CMK (cell line): ENCODE measurements around the gene LCOR.
"Not testable (repeated sequence)": the region's sequence is repeated elsewhere in the genome, so short reads cannot be mapped to it uniquely, and the experiment has no call there.

ENCODE experiments used
- DNase-seq: peaks from one replicate; pipeline ENCODE4 v3.0.0-alpha.2; 2010; ENCODE audit warnings: low read depth

LCOR gene

DNA sequence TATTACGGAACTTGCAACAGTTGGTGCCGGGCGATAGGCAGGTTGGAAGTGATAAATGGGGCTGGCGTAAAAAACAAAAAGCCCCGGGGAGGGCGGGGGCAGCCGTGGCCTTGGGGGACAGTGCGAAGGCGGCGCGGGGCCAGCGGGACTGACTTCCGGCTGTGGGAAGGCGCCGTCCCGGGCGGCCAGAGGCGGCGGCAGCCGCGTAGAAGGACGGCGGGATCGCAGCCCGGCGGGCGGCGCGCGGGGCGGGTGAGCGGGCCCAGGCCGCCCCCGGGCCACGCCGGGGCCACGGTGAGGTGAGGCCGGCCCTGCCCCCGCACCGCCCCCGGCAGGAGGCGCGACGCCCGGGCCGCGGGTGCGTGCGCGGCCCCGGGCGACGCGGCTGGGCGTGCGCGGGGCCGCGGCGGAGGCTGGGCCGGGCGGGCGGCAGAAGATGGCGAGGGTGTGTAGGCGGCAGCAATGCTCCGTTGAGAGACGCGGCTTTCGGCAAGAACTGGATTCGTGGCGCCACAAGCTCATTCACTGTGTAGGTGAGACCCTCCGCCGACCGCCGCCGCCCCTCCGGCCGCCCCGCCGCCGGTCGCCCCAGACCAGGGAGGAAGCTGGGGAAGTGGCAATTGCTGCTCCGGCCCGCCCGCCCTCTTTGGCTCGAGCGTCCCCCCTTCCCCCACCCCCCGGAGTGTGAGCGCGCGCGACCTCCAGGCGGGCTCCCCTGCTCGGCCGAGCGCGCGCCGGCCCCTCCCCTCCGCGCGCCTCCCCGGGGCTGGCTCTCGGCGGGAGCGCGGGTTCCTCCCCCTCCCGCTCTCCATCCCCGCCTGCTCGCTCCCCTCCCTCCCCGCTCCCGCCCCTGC lies at the start of gene LCOR:
LCOR (plus strand) TSS at position 432 of the 854 bp plus-strand sequence. CDS start 116,760 bp downstream, outside the sequence.
- DNase-seq, result peak; percentile 89

DNA sequence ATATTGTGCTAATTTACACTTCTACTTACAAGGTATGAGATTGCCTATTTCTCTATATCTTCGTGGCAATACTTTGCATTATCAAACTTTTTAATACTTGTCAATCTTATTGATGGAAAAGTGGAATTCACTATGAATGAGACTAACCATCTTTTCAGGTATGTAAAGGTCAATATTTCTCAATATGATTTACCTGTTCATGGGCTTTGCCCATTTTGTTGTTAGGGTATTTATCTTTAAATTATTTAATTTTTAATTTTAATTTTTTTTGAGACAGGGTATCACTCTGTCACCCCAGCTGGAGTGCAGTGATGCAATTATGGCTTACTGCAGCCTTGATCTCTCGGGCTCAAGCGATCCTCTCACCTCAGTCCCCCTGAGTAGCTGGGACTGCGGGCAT lies 47.8 kb upstream of the LCOR start:
- no peak for DNase-seq

- DNase-seq, result peak; percentile 31
Measured at GRCh38 chr10:96789571-96790108, 42.5 kb upstream of the LCOR start.

- DNase-seq, result no peak
Measured at GRCh38 chr10:96791902-96792301, 40.2 kb upstream of the LCOR start.

DNA sequence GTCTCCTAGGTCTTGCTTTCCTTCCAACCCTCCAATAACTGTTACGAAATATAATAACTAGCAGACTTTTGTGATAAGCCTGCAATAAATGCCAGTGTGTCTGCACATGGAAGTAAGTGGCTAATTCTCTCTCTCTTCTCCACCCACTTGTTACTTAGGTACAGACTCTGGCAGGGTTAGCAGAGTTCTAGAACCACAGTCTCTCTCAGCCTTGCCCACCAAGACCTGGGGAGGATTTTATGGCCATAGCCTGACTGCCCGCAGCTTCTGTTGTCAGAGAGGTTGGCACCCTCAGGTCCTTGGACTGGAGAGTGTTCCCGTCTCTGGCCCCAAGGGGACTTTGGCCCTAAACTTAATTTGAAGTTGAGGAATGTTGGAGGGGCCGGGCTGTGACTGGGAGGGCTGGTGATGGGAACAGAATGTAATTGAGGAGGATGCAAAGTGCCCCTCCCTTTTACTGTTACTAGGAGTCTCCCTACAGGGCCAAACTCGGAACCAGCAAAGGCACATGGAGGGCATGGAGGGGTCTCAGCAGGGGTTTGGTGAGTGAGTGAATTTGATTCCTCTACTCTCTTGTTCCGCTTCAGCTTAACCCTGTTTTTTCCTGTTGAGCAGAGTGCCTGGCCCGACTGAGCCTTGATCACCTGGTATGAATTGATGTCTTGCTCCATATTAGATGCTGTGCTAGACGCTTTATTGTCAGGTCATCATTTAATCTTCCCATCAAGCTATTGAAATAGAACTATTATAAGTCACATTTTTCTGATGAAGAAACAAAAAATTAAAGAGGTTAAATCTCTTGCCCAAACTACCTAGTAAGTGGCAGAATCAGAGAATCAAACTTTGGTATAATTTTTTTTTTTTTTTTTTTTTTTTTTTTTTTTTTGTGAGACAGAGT lies 37.0 kb upstream of the LCOR start:
- DNase-seq, result no peak

- no peak for DNase-seq
Measured at GRCh38 chr10:96797485-96797884, 34.6 kb upstream of the LCOR start.

DNA sequence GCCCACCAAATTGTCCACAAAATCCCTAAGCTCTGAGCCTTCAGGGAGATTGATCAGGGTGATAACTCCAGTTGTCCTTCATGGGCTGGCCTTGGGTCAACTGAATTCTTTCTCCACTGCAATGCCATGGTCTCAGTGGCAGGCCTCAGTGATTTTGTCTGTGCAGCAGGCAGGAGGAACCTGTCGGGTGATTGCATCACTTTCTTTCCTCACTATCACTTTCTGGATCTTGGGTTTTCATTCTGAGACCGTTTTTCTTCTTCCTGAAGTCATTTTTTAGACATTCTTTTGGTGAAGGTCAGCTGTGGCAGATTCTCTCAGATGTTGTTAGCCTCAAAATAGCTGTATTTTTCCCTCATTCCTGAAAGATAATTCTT lies 28.8 kb upstream of the LCOR start:
- no peak for DNase-seq

GRCh38 chr10:96814264-96814663 lies 17.8 kb upstream of the LCOR start:
- no peak for DNase-seq

- not testable (repeated sequence) for DNase-seq
Measured at GRCh38 chr10:96818971-96819370, 13.1 kb upstream of the LCOR start.

DNA sequence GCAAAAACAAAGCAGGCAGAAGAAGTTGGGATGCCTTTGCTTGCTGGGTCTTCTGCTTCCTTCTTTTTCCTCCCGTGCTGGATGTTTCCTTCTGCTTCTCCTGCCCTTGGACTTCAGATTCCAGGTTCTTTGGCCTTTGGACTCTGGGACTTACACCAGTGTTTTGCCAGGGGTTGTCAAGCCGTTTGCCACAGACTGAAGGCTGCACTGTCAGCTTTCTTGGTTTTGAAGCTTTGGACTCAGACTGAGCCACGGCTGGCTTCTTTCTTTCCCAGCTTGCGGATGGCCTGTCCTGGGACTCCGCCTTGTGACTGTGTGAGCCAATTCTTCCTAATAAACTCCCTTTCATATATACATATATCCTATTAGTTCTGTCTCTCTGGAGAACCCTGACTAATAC lies 11.3 kb upstream of the LCOR start:
- no peak for DNase-seq

GRCh38 chr10:96826438-96826837 lies 5.7 kb upstream of the LCOR start:
- DNase-seq, result no peak

DNA sequence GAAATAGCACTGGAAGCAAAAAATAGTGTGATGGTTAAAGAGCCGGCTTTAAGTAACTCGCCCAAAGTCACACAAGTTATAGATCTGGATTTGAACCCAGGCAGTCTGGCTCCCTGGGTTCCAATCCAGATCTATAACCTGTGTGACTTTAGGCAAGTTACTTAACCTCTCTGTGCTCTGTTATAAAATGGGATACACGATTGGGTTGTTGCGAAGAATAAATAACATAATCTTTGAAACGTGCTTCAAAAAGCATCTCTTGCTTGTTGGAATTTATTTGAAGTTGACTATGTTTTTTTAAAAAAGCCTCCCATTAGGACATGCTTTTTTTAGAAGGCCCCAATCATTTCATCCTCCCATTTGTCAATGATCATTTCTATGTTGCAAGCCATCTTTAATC lies 3.5 kb upstream of the LCOR start:
- no peak for DNase-seq

DNA sequence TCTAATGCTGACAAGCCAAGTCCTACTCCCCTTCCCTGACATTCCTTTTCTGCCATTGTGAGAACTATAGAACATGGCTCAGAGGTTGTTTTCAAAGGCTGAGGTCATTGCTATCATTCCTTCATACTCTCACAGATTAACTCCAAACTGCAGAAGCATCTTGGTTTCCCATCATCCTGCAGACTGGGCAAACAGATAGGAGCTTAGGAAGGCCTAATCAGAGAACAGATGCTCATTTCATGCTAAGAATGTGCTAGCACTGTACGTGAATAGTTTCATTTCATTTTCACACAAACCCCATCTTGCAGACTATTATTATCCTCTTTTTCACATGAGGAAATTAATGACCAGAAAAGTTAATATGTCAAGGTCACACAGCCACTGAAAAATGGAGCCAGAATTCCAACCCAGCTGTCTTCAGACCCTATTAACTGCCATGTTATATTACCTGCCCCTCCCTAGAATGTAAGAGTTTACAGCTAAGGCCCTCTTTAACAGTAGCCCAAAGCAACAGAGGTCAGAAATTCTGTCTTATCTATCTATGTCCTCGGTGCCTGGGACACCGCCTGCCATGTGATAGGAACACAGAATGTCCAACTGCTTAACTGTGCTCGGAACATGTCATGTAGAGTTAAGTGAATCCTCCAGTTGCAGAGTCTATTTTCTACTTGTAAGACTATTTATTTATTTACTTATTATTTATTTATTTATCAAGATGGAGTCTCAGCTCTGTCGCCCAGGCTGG lies 2.9 kb upstream of the LCOR start:
- DNase-seq, result no peak

DNA sequence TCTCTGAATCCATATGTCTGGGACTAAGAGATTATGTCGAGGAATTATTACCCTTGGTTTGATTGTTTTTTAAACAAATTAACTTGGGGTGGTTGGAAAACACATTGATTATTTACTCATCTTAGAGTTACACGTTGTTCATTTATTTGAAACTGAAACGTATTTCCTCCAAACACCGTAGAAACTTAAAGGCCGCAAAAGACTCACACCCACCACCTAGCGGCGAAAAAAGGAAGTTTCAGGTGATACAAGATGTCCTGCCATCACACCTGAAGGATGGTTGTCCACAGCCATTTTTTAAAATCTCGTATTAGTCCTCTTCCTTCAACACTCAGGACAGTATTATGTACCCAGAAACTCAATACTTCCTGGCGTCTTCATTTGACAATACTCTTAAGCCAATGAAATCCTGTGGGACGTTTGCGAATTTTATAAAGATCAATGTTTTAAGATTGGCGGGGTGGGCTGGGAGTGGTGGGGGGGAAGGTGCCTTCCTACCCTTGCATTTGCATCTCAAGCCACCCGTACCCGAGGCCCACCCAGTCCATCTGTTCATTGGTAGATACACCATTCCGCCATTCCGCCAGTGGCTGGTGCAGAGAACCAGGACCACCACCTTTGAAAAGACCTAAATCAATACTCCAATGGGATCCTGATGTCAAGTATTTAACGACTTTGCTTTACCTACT lies 1.4 kb upstream of the LCOR start:
- no peak for DNase-seq

DNA sequence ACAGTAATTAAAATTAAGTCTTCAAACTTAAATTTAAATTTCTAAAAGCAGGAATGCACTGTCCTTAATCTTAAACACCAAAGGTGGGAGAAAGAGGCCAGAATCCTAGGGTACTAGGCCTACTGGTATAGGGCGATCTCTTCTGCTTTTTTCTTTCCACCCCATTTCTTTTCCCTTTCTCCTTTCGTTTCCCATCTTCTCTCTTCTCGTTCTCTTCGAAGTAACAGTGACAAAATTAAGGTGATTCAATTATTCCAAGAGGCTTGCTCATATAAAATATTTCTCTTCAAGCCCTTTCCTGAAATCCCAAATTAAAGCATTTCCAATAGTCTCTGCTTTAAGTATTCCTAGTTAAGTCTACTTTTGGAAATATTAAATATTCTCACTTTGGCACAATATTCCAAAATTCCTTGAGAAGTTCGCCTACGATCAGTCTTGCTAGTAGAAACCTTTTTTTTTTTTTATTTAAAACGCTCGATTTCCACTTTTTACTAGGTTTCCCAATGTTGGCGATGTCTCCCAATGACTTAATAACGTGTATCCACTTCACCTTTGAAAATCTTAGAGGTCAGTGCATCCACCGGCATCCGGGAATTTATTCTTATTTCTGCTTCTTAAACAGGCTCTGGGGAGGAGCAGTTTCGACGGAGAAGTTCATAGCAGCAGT lies 765 bp upstream of the LCOR start:
- DNase-seq, result no peak

- DNase-seq, result peak; percentile 72
Measured at GRCh38 chr10:96832721-96833219, 672 bp downstream of the LCOR start.

DNA sequence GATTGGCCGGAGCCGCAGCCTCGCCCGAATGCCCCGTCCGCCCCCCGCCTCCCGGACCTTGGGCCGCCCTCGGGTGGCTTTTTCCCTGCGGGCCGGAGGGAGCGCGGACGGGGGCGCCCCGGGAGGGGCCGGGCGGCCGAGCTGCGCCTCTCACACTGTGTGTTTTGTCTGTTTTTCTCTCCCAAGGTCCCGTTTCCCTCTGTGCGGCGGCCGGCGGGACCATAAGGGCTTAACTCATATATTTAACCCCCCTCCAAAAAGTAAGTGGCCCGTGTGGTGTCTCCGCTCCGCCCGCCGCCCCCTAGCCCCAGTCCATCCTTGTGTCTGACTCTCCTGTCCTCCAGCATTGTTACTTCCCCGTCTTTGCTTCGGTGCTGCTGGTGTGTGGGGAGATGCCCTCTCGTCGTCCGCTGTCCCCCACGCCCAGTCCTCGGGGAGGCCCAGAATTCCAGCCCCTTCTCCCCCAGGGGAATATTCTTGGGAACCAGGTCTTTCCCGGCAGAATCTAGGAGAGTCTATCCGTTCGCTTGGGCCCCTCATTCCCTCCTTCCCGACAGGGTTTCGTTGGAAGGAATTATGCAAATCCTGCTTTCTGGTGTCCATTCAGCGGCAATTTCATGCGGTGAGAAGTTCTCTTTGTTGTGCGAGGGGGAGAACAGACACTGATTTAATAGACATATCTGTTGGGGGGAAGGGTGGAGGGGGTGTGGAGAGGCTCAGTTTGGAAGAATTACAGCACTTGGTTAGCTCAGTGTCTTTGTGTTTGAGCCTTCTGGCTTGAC lies 1.3 kb downstream of the LCOR start:
- DNase-seq, result no peak

DNA sequence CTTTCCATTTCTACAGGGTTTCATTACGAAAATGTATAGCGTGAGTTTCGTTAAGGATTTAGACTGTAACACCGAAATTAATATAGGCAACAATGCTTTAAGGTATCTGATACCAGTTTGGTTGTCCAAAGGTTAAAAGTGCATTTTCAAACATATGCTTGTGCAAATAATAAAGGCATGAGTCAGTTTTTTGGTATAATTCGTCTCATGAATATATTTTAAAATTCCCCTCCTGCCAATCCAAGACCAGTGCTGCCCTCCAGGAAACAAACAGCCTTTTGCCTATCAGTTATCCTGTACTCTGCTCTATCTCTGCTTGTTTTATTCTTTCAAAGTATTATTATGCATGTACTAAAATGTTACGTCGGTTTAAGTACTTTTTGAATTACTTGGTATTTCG lies 2.0 kb downstream of the LCOR start:
- no peak for DNase-seq

GRCh38 chr10:96835899-96836298 lies 3.8 kb downstream of the LCOR start:
- DNase-seq, result no peak

- no peak for DNase-seq
Measured at GRCh38 chr10:96838529-96838928, 6.4 kb downstream of the LCOR start.
